ENCODE measurements around the gene UCN3.
A peak's percentile ranks its signal among the peaks of the same experiment; 100 is the strongest.
"Not testable (repeated sequence)": the region's sequence is repeated elsewhere in the genome, so short reads cannot be mapped to it uniquely, and the experiment has no call there.

UCN3 gene

GRCh38 chr10:5395168-5395567 is 30.4 kb downstream of the UCN3 start:
- FAIRE-seq = no peak
- no peak for TF ChIP-seq POLR2A (IDR thresholded peaks at IDR 0.05; ENCODE audit: low read depth, low read length)
- no peak for TF ChIP-seq TAF1 (IDR thresholded peaks at IDR 0.05; ENCODE audit: borderline replicate concordance, low read depth, low read length)
- TF ChIP-seq POLR2AphosphoS5 (IDR thresholded peaks at IDR 0.05; ENCODE audit: low read depth, low read length) = no peak
- DNase-seq (ENCODE audit: insufficient read length) = no peak

DNA sequence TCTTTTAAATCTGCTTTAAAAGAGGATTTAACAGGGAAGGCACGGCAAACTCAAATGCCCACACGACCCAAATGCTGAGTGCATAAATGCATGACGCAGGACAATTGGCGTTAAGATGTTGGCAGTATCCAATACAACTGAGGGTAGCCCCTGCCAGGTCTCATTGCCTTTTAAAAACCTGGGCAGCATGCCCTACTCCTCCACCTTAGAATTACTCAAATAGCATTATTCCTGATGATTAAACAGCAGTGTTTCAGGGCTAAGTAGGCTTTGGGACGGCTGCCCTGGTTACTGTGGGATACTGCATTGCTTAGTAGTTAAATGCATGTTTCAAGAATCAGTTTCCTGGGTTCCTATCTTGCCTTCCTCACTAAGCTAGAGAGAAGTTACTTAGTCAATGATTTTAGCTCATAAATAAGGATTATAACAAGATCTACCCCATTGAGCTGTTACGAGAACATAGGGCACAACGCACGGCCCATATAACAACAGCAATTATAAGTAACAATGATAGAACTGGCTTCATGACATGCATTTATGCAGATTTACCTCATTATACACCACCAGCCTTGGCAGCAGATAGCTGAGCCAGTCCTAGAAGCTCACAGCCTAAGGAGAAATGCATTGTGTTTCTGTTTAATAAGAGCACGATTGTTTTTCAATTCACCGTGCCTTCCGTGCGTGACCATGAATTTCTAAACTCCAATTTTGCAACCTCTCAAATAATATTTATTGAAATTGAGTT is 32.0 kb downstream of the UCN3 start:
- FAIRE-seq (no peak), DNase-seq (ENCODE audit: insufficient read length) (no peak)
- TF ChIP-seq TAF1 (IDR thresholded peaks at IDR 0.05; ENCODE audit: borderline replicate concordance, low read depth, low read length) (no peak), POLR2AphosphoS5 (IDR thresholded peaks at IDR 0.05; ENCODE audit: low read depth, low read length) (no peak)

GRCh38 chr10:5399332-5399731 is 34.6 kb downstream of the UCN3 start:
- DNase-seq (ENCODE audit: insufficient read length) (no peak), FAIRE-seq (no peak)
- TF ChIP-seq POLR2AphosphoS5 (IDR thresholded peaks at IDR 0.05; ENCODE audit: low read depth, low read length) = no peak
- no peak for TF ChIP-seq TAF1 (IDR thresholded peaks at IDR 0.05; ENCODE audit: borderline replicate concordance, low read depth, low read length)
- TF ChIP-seq POLR2A (IDR thresholded peaks at IDR 0.05; ENCODE audit: low read depth, low read length) = no peak

DNA sequence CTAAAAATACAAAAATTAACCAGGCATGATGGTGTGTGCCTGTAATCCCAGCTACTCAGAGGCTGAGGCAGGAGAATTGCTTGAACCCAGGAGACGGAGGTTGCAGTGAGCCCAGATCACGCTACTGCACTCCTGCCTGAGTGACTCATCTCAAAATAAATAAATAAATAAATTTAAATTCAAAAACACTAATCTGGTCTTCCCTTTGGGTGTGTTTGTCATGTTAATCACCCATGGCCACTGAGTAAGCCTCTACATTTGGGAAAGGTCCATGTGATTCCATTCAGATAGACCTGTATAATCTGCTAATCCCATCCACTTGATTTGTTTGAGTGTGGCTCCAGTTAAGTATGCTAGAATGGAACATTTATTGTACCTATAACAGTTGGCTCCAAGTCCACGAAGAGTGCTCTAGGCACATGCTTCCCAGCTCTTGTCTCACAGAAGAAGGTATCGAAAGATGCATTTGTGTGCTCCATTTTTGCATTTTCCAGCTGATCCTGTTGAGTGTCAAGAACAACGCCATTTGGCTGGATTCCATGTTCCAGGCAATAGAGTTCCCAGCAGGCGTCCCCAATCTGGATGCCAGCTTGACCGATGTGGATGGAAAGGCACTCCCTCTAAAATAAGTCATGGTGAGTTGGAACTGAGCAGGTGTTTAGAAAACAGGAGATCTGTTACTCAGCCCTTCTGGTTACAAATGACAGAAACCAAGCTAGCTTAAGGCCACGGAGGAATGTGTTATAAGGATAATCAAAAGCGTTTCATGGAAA is 35.9 kb downstream of the UCN3 start:
- no peak for FAIRE-seq

DNA sequence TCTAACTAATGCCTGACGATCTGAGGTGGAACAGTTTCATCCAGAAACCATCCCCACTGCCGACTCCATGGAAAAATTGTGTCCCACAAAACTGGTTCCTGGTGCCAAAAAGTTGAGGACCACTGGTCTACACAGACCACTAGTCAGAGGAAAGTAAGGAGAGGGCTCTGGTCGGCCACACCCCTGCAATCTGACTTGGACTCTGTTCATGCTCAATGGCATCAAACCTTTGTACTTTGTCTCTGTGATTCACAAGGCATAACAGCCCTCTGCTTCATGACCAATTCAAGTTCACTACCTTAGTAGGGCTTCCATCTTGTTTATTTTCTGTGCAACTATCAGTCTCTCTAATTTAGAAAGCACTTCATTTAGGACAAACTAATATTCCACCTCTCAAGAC is 38.0 kb downstream of the UCN3 start:
- DNase-seq (ENCODE audit: insufficient read length) = no peak
- no peak for FAIRE-seq
- TF ChIP-seq POLR2AphosphoS5 (IDR thresholded peaks at IDR 0.05; ENCODE audit: low read depth, low read length) = no peak
- no peak for TF ChIP-seq POLR2A (IDR thresholded peaks at IDR 0.05; ENCODE audit: low read depth, low read length)
- no peak for TF ChIP-seq TAF1 (IDR thresholded peaks at IDR 0.05; ENCODE audit: borderline replicate concordance, low read depth, low read length)

More for the DNA sequence above, 35.9 kb downstream of the UCN3 start:
- no peak for DNase-seq (ENCODE audit: insufficient read length)
- TF ChIP-seq TAF1 (IDR thresholded peaks at IDR 0.05; ENCODE audit: borderline replicate concordance, low read depth, low read length) (no peak), POLR2AphosphoS5 (IDR thresholded peaks at IDR 0.05; ENCODE audit: low read depth, low read length) (no peak), POLR2A (IDR thresholded peaks at IDR 0.05; ENCODE audit: low read depth, low read length) (no peak)

DNA sequence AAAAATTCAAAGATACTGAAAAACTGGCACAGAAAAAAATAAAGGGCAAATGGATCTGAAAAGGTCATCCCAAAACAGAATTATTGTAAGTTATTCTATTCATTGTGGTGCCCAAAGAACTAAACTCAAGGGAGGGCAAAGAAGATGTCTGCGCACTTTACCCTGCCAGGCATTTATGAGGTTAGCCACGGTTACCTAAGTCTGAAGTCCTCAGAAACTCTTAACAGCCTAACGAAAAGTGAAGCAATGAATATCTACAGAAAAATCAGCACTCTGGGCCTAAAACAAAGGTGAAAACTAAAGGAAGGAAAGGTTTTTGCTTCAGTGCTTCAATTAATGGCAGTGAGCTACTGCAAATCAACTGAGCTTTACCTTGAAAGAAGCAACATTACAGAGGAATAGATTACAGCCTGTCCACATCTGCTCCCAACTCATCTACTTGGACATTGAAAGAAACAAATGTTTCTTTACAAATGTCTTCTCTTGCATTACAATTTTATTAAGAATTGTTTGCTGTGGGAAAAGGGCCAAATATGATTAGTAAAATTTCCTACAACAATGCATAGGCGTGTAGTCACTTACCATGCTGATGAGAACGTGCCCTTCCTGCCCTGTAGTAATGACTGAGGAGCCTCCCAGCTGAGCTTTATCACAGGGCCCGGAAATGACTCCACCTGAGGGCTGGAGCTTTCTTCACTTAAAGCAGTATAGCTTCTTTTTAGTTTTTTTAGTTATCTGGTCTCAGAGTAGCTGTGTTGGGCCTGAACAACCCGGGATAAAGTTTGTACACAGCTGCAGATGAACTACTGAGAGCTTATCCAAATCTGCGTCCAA is 39.7 kb downstream of the UCN3 start, which contains the start of gene TUBAL3:
TSS of gene TUBAL3 (minus strand) at position 621 of the 834 bp plus-strand sequence. CDS start at position 585, 36 bp downstream.
- no peak for FAIRE-seq
- TF ChIP-seq POLR2AphosphoS5 (IDR thresholded peaks at IDR 0.05; ENCODE audit: low read depth, low read length) = no peak
- no peak for TF ChIP-seq POLR2A (IDR thresholded peaks at IDR 0.05; ENCODE audit: low read depth, low read length)
- TF ChIP-seq TAF1 (IDR thresholded peaks at IDR 0.05; ENCODE audit: borderline replicate concordance, low read depth, low read length) = no peak
- DNase-seq (ENCODE audit: insufficient read length) = no peak

DNA sequence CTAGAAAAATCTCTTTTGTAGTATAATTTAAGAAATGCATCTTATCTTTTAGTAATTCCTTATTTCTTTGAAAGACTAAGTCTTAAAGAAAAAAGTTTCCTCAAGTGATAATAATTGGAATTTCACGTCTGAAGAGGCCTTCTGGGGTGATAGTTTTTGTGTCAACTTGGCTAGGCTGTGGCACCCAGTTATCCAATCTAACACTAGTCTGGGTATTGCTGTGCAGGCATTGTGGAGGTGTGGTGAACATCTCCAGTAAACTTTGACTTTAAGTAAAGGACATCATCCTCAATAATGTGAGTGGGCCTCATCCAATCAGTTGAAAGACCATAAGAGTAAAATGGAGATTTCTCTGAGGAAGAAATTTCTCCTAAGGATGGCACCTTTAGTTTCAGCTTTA is 42.2 kb downstream of the UCN3 start:
- FAIRE-seq = no peak
- TF ChIP-seq POLR2AphosphoS5 (IDR thresholded peaks at IDR 0.05; ENCODE audit: low read depth, low read length) (no peak), TAF1 (IDR thresholded peaks at IDR 0.05; ENCODE audit: borderline replicate concordance, low read depth, low read length) (no peak), POLR2A (IDR thresholded peaks at IDR 0.05; ENCODE audit: low read depth, low read length) (no peak)
- no peak for DNase-seq (ENCODE audit: insufficient read length)

DNA sequence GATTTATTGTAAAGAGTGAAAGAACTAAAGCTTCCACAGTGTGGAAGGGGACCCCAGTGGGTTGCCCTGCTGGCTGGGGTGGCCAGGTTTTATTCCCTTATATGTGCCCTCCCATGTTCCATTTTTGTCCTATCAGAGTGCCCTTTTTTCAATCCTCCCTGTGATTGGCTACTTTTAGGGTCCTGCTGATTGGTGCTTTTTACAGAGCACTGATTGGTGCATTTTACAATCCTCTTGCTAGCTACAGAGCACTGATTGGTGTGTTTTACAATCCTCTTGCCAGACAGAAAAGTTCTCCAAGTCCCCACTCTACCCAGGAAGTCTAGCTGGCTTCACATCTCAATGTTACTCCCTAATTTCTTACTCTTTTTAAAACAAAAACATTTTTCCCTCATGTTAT is 46.0 kb downstream of the UCN3 start:
- FAIRE-seq; DNase-seq (ENCODE audit: insufficient read length): not testable (repeated sequence)

DNA sequence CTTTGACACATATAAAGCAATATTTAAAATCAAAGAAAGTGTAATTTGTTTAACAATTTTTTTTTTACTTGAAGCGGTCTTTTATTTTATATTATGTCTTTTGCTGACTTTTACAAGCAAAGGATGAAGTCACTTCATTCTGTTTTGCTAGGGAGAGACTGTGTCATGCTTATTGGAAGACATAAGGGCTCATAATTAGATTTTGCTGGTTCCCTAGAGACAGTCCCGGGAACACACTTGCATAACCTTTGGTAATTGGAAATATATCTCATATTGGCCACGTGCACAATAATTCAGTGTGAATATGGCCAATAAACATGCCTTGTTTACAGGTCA is 47.1 kb downstream of the UCN3 start:
- TF ChIP-seq TAF1 (IDR thresholded peaks at IDR 0.05; ENCODE audit: borderline replicate concordance, low read depth, low read length) (no peak), POLR2A (IDR thresholded peaks at IDR 0.05; ENCODE audit: low read depth, low read length) (no peak), POLR2AphosphoS5 (IDR thresholded peaks at IDR 0.05; ENCODE audit: low read depth, low read length) (no peak)
- no peak for FAIRE-seq
- no peak for DNase-seq (ENCODE audit: insufficient read length)

- DNase-seq (ENCODE audit: insufficient read length) = peak; percentile 80
- TF ChIP-seq POLR2AphosphoS5 (IDR thresholded peaks at IDR 0.05; ENCODE audit: low read depth, low read length) (no peak), TAF1 (IDR thresholded peaks at IDR 0.05; ENCODE audit: borderline replicate concordance, low read depth, low read length) (no peak), POLR2A (IDR thresholded peaks at IDR 0.05; ENCODE audit: low read depth, low read length) (peak; percentile 60; the same call in 1 of the 2 replicates)
- peak; percentile 85 for FAIRE-seq
Measured at GRCh38 chr10:5412277-5412941, 47.6 kb downstream of the UCN3 start, which contains the start of gene NET1. TSS of gene NET1 (plus strand) at chr10:5412557. CDS start at chr10:5412693, 136 bp downstream.

Data from GM12892 (cell line).